Endothelial cell of umbilical vein (primary cell): ENCODE measurements around the gene GTPBP3. TPM values are rescaled to one million over a fixed set of nuclear protein-coding genes. Genes with fewer than 3 reads are reported as not detected.

Experiments
- BruUV-seq: library from RNA; stranded (reverse); fragments of 400-500 nt; replicated peaks from 2 replicates; lab custom pipeline; 2021; lab: Mats Ljungman, UMichigan
- CTCF ChIA-PET: fragments of 300-600, 350-600 bp; sonication (Branson Sonifier 250); formaldehyde crosslinking; loops from one replicate; lab custom pipeline; 2021; ENCODE audit warnings: antibody characterized with exemption, inconsistent platforms; lab: Charles Lee
- POLR2A ChIA-PET: fragments of 300-600, 350-600 bp; sonication (Branson Sonifier 250); formaldehyde crosslinking; loops from one replicate; lab custom pipeline; 2021; ENCODE audit warnings: antibody characterized with exemption, inconsistent platforms; lab: Charles Lee
- DNase-seq: peaks from one replicate; pipeline ENCODE4 v3.0.0-alpha.2; 2011; ENCODE audit warnings: low read depth, low spot score
- FAIRE-seq: peaks from 2 replicates; lab custom pipeline; 2011; peaks lifted over from hg19 to GRCh38; lab: Jason Lieb, UNC
- H2AFZ ChIP-seq: 2 replicates; pipeline ENCODE4 v1.6.0; 2012; ENCODE audit warnings: low read depth, low read length, control low read depth, inconsistent platforms
- H3K27ac ChIP-seq: 2 replicates; pipeline ENCODE4 v1.5.1; 2011; ENCODE audit warnings: low read depth, mild to moderate bottlenecking, control low read depth, low read length, moderate library complexity; ENCODE audit not compliant: insufficient read depth
- H3K27me3 ChIP-seq, 2 experiments: 2 replicates each; pipeline versions ENCODE4 v1.6.0 to v1.6.1; 2011; ENCODE audit warnings: low read length in 2 of 2, mixed read lengths in 1 of 2; ENCODE audit not compliant: control insufficient read depth in 2 of 2, insufficient read depth in 2 of 2
- H3K36me3 ChIP-seq, 2 experiments: 2 replicates in 1 of 2; 3 replicates in 1 of 2; pipeline ENCODE4 v1.5.1; 2011; ENCODE audit warnings: low read length in 2 of 2, mild to moderate bottlenecking in 1 of 2, moderate library complexity in 1 of 2; ENCODE audit not compliant: control insufficient read depth in 2 of 2, insufficient read depth in 2 of 2; ENCODE audit errors: extremely low read depth in 1 of 2
- H3K4me1 ChIP-seq: 3 replicates; pipeline ENCODE4 v1.5.1; 2011; ENCODE audit warnings: mild to moderate bottlenecking, low read length; ENCODE audit not compliant: control insufficient read depth, insufficient read depth; ENCODE audit errors: extremely low read depth
- H3K4me2 ChIP-seq: 2 replicates; pipeline ENCODE4 v1.6.1; 2011; ENCODE audit warnings: low read length, control low read depth, mixed read lengths; ENCODE audit not compliant: insufficient read depth
- H3K4me3 ChIP-seq, 3 experiments: fragments of 200-600 bp in 1 of 3; sonication (generic), shearing (Covaris generic) in 1 of 3; replicated peaks in 1 of 3; 2 replicates each; pipeline ENCODE4 v1.5.1; 2011 to 2016; ENCODE audit warnings: control low read depth in 3 of 3, low read length in 3 of 3, mild to moderate bottlenecking in 2 of 3, inconsistent platforms in 1 of 3, low read depth in 1 of 3, moderate library complexity in 1 of 3; ENCODE audit not compliant: insufficient read depth in 1 of 3
- H3K79me2 ChIP-seq: 2 replicates; pipeline ENCODE4 v1.6.0; 2012; ENCODE audit warnings: low read length, inconsistent platforms; ENCODE audit not compliant: control insufficient read depth, insufficient read depth
- H3K9ac ChIP-seq: replicated peaks from 2 replicates; pipeline ENCODE3; 2011; ENCODE audit warnings: low read length, control low read depth; ENCODE audit not compliant: insufficient read depth; ENCODE audit errors: extremely low read depth
- H3K9me1 ChIP-seq: replicated peaks from 3 replicates; pipeline ENCODE4 v1.6.0; 2011; ENCODE audit warnings: mild to moderate bottlenecking, low read length; ENCODE audit not compliant: control insufficient read depth, insufficient read depth; ENCODE audit errors: extremely low read depth
- H3K9me3 ChIP-seq: replicated peaks from 2 replicates; pipeline ENCODE4 v1.5.1; 2012; ENCODE audit warnings: low read length, inconsistent platforms; ENCODE audit not compliant: control insufficient read depth, insufficient read depth
- H4K20me1 ChIP-seq: replicated peaks from 2 replicates; pipeline ENCODE3; 2011; ENCODE audit warnings: mild to moderate bottlenecking, low read length; ENCODE audit not compliant: control insufficient read depth, insufficient read depth; ENCODE audit errors: extremely low read depth
- CTCF ChIP-seq, 2 donors: IDR thresholded peaks; 1 replicate in 1 of 2; 2 replicates in 1 of 2; pipeline ENCODE4 v1.5.1; 2011; ENCODE audit warnings: low read length in 2 of 2, mild to moderate bottlenecking in 2 of 2, moderate library complexity in 2 of 2, control low read depth in 1 of 2, inconsistent platforms in 1 of 2, low read depth in 1 of 2; ENCODE audit not compliant: insufficient read depth in 1 of 2; ENCODE audit errors: extremely low read depth in 1 of 2
- EZH2 ChIP-seq: IDR thresholded peaks from 2 replicates; pipeline ENCODE4 v1.6.1; 2012; ENCODE audit warnings: borderline replicate concordance, low read depth, mild to moderate bottlenecking, moderate library complexity, low read length, inconsistent platforms; ENCODE audit not compliant: severe bottlenecking
- FOS ChIP-seq: IDR thresholded peaks from 2 replicates; pipeline ENCODE4 v1.6.1; 2011; ENCODE audit warnings: mild to moderate bottlenecking, low read length, moderate library complexity, borderline replicate concordance; ENCODE audit not compliant: insufficient read depth
- POLR2A ChIP-seq: IDR thresholded peaks from 2 replicates; pipeline ENCODE4 v1.6.1; 2012; ENCODE audit warnings: low read depth, mild to moderate bottlenecking, control low read depth, low read length
- dilution Hi-C: fragments of 300-500 bp; cut with MboI; formaldehyde crosslinking; loops from one replicate; pipeline ENCODE4 v1.15.0; 2019; ENCODE audit warnings: low sequenced_read_pairs; ENCODE audit not compliant: extremely low pct_ligation_motif_present
- intact Hi-C: fragments of 100-400 bp; cut with micrococcal nuclease; formaldehyde crosslinking; loops from one replicate; pipeline ENCODE4 v1.10.0; 2022
- polyA plus RNA-seq, 4 experiments: library from polyadenylated mRNA; depleted of rRNA in 3 of 4; stranded (reverse) in 3 of 4; unstranded in 1 of 4; fragments of >200 nt; gene quantifications; 2 replicates each; pipeline versions ENCODE4 v1.2.1 to v1.2.3, GENCODE V29; 2011 to 2012; ENCODE audit warnings: missing spikeins in 1 of 4
- total RNA-seq: library from RNA; stranded (reverse); gene quantifications from 2 replicates; pipeline ENCODE4 v1.2.3, GENCODE V29; 2021

Gene GTPBP3
- total and polyA plus RNA-seq, 2 donors (not counting 3 experiments of a cell fraction or from before 2014, with no cell fraction given): 12.7 to 34.7 TPM

DNA sequence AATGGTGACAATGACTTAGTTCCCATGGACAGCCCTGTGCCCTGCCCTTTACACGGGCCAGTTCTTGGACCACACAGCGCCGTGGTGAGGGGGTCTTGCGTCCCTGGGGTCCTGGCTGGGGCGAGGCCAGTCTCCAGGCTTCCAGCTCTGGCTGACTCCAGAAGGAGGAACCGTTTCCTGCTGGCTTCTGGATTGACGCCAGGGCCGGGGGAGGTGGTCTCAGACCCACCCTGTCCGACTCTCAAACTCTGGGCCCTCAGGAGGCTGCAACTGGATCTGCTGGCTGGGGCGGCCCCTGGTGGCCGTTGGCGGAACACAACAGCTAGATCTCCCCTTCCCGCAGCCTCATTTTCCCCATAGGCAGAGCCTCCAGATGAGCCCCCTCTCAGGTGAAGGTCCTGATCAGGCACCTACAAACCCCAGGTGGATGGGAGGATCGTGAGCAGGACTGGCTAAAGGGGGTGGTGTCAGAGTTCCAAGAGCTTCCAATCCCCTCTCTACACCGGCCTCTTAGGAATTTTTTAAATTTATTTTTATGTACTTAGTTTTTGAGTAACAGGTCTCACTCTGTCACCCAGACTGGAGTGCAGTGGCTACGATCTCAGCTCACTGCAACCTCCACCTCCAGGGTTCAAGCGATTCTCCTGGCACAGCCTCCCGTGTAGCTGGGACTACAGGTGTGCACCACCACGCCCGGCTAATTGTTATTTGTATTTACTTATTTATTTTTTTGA lies 48.7 kb downstream of the GTPBP3 start:
- no peaks in the 10 kb centered on the region for H3K36me3 ChIP-seq
- BruUV-seq: no TSS peak
- FAIRE-seq (peak; percentile 78), DNase-seq (peak; percentile 64)
- ChIA-PET CTCF (interaction anchor here (0.5 to 8.6 kb wide), 24 partner anchors 10 to 97 kb away, joined by 3 to 180 read pairs (median 7); partner anchors contain the start of genes DDA1, MRPL34, MVB12A and PLVAP), POLR2A (no interaction called here)
- dilution Hi-C loops (no loop called here), intact Hi-C loops (loop anchor here (1.0 kb wide), 2 partner anchors 40 to 94 kb away; no protein-coding TSS in a partner anchor)
- H3K4me3 ChIP-seq: no peak overlapping the region
- no peaks in the 10 kb centered on the region for H3K9me3 ChIP-seq
- TF ChIP-seq CTCF (IDR thresholded peaks at IDR 0.05; ENCODE audit: extremely low read depth in 1 of 2, insufficient read depth in 1 of 2, low read depth in 1 of 2, low read length in 2 of 2): peak; percentile 87 to 99
- no peak for TF ChIP-seq EZH2
- peaks cover 6% of the 10 kb centered on the region in 2 experiments for H3K27me3 ChIP-seq
- H4K20me1 ChIP-seq: no peaks in the 10 kb centered on the region
- no peak overlapping the region for H3K4me2 ChIP-seq
- H3K9me1 ChIP-seq: no peaks in the 10 kb centered on the region
- H3K4me1 ChIP-seq: peaks cover 20% of the 10 kb centered on the region
- no peaks in the 10 kb centered on the region for H3K79me2 ChIP-seq
- peak overlapping the region; percentile 46 for H2AFZ ChIP-seq
- no peak overlapping the region for H3K9ac ChIP-seq
- no peak overlapping the region for H3K27ac ChIP-seq

DNA sequence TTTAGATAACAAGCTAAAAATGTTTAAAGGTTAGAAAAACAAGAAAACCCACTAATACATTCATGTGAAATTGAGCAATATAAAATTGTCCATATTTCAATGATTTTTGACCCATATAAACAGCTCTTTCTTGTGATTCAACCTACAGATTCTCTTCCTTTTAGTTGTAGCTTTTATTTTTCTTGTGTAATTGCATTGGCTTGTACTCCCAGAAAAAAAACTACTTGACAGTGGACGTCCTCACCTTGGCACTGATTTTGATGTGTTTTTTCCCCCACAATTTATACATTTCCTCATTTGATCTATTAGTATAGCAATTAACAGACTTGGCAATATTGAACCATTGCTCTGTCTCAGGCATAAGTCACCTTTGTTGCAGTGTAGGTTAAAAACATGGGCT lies 51.9 kb downstream of the GTPBP3 start:
- FAIRE-seq (no peak), DNase-seq (no peak)
- no TSS peak for BruUV-seq
- no peaks in the 10 kb centered on the region for H3K9me3 ChIP-seq
- peaks cover 16% of the 10 kb centered on the region for H3K4me1 ChIP-seq
- POLR2A ChIA-PET: interaction anchor here (0.5 to 0.6 kb wide), 2 partner anchors 47 to 717 kb away, joined by 3 to 7 read pairs; no protein-coding TSS in a partner anchor
- H3K27me3 ChIP-seq: peaks cover 6% of the 10 kb centered on the region in 2 experiments
- dilution Hi-C loops (no loop called here), intact Hi-C loops (no loop called here)
- no peak overlapping the region for H3K4me2 ChIP-seq
- H3K36me3 ChIP-seq: no peaks in the 10 kb centered on the region
- no peak overlapping the region for H2AFZ ChIP-seq
- H3K4me3 ChIP-seq: no peak overlapping the region
- no peak overlapping the region for H3K9ac ChIP-seq
- no peaks in the 10 kb centered on the region for H3K79me2 ChIP-seq
- H3K9me1 ChIP-seq: no peaks in the 10 kb centered on the region
- H3K27ac ChIP-seq: no peak overlapping the region
- no peak for TF ChIP-seq FOS
- no peak for TF ChIP-seq POLR2A
- H4K20me1 ChIP-seq: no peaks in the 10 kb centered on the region
- CTCF ChIA-PET: interaction anchor here (0.7 to 8.6 kb wide), 10 partner anchors 12 to 96 kb away, joined by 3 to 180 read pairs (median 4); partner anchors contain the start of genes ANO8, MRPL34 and PLVAP
